HG03139 (cell line): ENCODE measurements around the gene C12orf75.

Source experiments
- ATAC-seq: cut with Tn5 transposase; IDR thresholded peaks from one replicate; pipeline ENCODE4 v1.9.1; 2021; ENCODE audit not compliant: unreplicated experiment

Gene C12orf75

DNA sequence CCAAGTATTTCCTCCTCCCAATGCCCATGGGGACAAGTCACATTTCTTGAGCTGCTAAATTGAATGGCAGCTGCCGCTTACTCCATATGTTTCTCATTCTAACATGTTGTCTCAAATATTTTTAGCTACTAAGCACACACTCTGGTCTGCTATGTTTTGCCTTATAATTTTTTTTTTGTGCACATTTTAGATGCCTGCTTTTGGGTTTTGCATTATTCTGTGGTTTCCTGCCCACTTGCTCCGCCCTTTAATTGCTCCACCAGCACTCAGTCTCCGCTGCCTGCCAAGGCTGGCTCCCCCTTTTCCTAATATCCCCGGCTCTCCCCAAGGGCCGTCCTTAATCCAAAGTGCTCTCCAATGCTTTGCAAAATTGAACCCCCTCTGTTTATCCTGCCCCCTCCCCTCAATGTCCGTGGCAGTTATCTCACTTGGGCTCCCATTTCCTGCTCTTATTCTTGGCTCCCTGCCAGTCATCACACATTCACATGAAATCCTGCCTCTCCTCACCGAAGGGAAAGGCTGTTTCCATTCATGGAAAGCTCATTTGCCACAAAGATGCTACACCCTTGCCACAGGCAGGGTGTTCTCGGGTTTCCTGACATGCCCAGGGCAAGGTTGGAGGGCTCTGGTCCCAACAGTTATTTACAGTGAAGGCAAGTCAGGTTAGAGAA lies 79.4 kb downstream of the C12orf75 start:
- no peak for ATAC-seq

GRCh38 chr12:105413911-105414487 lies 83.5 kb downstream of the C12orf75 start:
- ATAC-seq, result no peak

GRCh38 chr12:105417732-105418131 lies 87.2 kb downstream of the C12orf75 start:
- no peak for ATAC-seq

GRCh38 chr12:105418229-105418628 lies 87.7 kb downstream of the C12orf75 start:
- no peak for ATAC-seq

GRCh38 chr12:105418821-105419291 lies 88.4 kb downstream of the C12orf75 start:
- ATAC-seq, result no peak

GRCh38 chr12:105419606-105420005 lies 89.1 kb downstream of the C12orf75 start:
- ATAC-seq, result no peak

DNA sequence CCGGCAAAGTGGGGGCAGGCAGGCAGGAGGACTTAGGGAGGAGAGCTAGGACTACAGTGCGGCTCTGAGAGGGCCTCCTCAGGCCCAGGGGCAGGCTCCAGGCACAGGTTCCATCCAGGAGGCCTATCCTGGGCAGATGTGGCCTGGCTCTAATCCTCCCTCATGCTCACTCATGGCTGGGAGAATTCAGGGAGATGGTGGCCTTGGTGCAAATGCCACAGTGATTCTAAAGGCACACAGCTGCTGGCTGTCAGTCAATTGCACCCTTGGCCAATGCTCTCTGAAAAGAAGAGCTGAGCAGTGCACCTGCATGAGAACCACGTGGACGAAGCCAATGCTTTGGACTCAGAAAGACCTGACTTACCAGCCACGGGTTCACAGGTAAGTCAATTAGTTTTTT lies 89.6 kb downstream of the C12orf75 start:
- ATAC-seq, result no peak

DNA sequence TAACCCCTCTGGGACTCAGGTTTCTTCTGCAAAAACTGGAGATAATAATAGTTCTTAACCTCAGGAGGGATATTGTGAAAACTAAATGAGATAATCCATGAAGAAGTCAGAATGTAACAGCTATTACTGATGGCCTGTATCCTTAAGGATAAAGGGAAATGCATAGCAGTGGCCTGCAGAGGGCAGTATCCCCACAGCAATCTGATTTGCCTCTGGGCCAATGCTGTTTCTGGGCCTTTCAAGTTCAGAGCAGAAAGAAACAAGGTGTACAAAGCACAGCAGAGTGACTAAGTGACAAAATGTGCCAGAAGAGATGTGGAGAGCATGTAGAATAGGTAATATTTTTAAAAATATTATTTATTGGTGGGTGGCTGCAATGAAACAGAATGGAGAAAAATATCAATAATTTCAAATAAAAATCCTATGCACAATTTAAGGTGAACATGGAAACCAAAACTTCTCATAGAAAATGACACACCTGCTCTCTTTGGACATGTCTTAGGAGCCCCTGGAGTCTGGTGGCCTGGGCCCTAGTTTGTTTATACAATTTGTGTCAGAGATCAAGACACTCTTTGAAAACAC lies 90.3 kb downstream of the C12orf75 start:
- ATAC-seq, result no peak
